NCI-H1694 (cell line): Measurements from ENCODE around the gene F13B.
"Not testable (repeated sequence)": the region's sequence is repeated elsewhere in the genome, so short reads cannot be mapped to it uniquely, and the experiment has no call there.

Experiments used
- DNase-seq: peaks from one replicate; lab custom pipeline; 2025; lab: John Stamatoyannopoulos, UW

Gene F13B

DNA sequence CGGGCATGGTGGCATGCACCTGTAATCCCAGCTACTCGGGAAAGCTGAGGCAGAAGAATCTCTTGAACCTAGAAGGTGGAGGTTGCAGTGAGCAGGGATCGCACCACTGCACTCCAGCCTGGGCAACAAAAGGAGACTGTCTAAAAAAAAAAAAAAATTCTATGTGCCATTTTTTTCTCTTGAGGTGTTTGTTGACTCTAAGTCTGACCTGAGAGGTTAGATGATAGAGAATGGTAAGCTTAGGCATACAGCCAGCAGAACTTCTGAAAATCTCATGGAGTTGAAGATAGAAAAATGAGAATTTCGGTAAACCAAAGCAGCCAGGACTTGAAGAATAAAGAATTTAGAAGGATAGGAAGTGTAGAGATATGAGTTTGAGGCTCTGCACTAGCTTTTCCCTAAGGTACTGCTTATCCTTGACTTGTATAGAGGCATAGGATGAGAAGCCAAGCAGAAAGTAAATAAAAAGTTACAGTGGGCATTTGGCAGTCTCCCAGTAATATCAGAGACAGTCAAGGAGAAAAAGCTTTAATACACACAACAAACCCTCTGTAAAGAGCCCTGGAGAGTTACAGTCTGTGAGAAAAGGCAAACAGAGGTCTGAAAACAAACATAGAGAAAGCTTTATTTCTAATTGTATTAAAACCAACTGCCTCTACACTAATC is 24.3 kb downstream of the F13B start:
- no peak for DNase-seq

DNA sequence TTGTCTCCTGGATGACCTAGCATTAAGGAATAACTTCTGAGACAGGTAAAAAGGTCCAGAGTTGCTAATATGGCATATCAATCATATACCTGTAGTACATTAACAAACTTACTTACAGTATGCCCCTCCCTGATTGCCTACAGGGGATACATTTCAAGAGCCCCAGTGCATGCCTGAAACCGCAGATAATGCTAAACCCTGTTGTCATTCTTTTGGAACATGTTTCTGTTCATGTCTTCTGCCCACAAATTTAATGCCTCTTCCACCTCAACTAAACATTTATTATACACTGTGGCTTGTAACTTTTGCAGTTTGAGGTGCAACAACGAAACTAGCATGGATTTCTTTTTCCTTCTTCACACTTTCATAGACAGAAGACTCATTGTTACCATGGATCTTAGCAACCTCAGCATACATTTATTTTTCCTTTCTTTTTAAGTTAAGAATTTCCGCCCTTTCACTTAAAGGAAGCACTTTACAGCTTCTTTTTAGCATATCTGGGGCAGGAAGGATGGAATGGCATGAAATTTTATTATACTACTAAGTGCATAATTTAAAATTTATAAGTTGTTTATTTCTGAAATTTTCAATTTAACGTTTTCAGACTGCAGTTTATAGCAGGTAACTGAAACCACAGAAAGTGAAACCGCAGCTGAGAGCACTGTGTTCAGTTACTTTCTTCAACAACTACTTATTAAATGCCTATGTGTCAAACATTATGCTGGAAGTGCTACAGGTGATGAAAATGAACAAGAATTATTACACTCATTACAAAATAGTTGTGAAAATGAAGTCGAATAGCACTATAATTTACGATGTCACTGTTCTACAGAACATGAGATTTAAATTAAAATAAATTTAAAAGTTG is 25.3 kb downstream of the F13B start:
- DNase-seq: no peak

DNA sequence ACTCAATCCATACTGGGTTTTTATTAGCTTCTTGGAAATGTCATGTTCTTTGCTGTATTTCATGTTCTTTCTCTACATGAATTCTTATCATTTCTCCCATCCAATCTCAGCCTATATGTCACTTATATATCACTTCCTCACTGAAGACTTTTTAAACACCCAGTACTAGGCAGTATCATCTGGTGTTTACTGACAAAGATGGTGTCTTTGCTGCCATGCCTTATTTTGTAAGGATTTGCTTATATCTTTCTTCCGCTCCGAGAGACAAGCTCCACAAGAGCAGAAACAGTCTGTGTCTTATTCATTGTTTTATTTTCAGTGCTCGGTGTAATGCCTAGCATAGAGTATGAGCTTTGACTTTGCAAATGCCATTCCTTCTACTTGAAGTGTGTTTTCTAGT is 30.2 kb downstream of the F13B start:
- no peak for DNase-seq

DNA sequence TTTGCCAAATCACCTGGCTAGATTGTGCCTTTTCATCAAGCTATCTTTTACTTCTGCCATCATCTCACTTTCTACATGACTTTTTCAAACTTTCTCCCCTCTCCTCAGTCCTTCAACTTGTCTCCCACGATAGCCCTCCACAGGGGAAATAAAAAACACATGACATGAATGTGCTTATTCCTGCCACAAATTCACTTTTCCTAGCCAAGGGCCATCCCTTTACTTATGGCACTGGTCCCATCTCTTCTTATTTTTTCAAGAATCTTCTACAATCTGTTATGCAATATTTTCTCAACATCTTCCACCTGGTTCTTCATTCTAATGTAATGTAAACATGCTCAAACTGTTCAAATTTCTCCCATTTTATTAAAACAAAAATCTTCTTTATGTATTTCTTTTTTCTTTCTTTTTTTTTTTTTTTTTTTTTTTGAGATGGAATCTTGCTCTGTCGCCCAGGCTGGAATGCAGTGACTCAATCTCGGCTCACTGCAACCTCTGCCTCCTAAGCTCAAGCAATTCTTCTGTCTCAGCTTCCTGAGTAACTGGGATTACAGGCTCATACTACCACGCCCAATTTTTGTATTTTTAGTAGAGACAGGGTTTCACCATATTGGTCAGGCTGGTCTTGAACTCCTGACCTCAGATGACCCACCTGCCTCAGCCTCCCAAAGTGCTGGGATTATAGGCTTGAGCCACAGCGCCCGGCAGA is 32.3 kb downstream of the F13B start:
- not testable (repeated sequence) for DNase-seq

DNA sequence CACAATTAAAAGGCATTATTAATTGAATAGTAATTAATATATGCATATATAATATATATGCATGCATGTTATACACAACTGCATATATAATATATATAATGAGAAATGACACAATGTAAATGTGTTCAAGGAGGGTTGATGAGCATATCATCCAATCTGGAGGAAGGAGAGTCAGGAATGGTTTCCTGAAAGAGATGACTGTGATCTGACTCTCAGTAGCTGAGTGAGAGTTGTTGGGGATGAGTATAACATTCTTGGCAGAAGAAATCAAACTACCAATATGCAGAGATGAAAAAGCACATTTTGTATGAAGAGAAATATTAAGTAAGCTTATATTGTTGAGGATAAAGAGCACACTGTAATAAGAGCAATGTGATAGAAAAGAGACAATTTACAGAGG is 37.3 kb downstream of the F13B start:
- DNase-seq: no peak

DNA sequence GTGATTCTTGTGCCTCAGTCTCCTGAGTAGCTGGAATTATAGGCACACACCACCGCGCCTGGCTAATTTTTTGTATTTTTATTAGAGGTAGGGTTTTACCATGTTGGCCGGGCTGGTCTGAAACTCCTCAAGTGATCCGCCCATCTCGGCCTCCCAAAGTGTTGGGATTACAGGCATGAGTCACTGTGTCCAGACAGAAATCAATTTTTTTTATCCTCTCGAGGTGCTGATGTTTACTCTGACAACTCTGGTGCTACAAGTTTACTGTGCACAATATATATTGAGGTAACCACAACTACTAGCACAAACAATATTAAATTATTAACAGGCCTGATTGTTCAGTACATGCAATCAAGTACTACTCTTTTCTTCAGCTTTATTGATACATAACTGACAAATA is 39.7 kb downstream of the F13B start:
- no peak for DNase-seq

DNA sequence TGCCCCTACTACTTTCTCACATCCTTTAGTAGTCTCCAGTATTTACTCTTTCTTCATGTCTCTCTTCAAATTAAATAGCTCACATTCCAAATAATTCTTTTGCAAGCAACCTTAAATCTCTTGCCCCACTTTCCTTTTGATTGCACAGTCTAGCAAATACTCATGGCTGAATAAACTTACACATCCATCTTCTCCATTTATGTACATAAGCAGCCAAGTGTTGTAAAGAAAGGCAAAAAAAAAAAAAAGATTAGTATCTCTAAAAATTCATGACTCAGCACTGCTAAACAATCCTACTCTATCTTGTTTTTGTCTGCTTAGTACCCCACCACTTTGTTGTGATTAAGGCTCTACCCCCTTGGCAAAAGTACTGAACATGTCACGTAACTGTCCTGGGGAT is 42.6 kb downstream of the F13B start:
- no peak for DNase-seq

DNA sequence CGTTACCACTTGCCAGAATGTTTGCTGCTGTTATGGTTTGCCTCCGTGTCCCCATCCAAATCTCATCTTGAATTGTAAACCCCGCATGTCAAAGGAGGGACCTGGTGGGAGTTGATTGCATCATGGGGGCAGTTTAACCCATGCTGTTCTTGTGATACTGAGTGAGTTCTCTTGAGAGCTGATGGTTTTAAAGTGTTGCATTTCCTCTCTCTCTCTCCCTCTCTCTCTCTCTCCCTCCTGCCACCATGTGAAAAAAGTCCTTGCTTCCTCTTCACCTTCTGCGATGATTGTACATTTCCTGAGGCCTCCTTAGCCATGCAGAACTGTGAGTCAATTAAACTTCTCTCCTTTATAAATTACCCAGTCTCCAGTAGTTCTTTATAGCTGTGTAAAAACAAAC is 45.3 kb downstream of the F13B start:
- no peak for DNase-seq

DNA sequence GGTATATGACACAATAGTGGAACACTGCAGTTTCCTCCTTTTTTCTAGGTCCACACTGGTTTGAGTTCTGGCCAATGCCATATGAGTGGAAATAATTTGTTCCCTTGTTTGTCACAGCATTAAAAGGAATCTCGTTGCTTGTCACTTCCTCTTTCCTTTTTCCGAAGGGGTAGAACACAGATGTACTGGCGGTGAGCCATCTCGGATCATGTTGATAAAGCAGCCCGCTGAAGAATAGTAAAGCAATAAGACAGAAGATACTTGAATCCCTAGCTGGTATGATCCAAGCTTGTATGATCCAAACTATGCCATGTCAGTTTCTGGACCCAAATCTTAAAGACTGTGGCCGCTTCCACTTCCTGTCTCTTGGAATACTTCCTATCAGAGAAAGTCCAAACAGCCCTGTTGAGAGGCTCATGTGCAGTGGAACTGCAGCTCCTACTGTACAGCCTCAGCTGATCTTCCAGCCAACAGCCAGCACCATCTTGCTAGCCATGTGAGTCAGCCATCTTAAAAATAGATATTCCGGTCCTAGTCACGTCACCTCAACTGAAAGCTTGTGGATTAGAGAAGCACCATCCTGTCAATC is 49.4 kb downstream of the F13B start:
- no peak for DNase-seq

DNA sequence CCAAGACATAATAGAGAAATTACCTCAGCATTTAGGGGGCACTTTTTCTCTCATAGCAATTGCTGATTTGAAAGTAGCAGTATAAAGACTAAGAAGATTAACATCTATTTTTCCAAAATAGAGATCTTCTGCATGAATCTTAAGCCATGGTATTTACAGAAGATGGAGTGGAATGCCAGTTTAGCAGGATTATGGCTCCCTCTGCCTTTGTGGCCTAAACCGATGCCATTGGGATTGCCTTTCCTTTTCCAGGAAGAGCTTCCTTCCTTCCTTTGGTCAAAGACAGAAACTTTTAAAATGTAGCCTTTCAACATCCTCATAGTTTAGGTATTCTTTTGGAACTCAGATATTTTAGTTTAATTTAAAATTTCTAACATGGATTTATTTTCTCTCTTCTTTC is 50.3 kb downstream of the F13B start:
- no peak for DNase-seq

DNA sequence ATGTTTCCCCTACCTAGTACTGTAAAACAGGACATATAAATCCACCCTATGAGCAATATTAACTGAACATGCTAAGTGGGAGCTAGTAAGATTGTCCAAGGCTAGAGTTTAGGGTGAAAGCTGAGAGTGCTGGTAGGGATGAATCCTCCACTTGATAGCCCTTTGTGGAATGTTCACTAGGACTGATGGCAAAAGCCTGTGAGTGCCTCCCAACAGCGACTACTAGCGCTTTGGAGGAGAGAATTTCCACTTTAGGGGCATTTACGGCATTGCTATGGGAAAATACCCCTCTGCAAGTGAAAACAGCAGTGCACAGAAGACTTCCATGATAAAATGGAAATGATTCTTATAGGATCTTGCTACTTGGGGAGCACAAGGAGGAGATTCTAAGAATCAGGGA is 53.8 kb downstream of the F13B start:
- no peak for DNase-seq

DNA sequence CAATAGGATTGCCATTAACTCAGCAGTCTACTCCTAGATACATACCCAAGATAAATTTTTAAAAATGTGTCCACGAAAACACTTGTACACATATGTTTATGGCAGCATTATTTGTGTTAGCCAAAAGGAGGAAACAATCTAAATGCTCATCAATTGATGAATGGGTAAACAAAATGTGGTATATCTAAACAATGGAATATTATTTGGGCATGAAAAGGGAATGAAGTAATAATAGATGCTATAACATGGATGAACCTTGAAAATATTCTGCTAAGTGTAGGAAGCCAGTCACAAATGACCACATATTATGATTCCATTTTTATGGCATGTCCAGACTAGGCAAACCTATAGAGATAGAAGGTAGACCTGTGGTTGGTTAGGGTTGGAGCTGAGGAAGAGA is 55.4 kb downstream of the F13B start:
- DNase-seq: no peak

DNA sequence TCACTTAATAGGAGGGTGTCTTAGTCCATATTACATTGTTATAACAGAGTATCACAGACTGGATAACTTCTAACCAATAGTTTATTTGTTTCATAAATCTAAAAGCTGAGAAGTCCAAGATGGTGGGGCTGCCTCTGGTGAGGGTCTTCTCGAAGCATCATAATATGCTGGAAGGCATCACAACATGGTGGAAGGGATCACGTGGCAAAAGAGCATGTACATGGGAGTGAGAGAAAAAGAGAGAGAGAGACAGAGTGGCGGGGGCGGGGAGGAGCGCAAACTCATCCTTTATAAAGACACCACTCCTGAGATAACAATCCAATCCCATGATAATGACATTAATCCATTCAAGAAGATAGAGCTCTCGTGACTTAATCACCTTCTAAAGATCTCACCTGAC is 58.2 kb downstream of the F13B start:
- no peak for DNase-seq

DNA sequence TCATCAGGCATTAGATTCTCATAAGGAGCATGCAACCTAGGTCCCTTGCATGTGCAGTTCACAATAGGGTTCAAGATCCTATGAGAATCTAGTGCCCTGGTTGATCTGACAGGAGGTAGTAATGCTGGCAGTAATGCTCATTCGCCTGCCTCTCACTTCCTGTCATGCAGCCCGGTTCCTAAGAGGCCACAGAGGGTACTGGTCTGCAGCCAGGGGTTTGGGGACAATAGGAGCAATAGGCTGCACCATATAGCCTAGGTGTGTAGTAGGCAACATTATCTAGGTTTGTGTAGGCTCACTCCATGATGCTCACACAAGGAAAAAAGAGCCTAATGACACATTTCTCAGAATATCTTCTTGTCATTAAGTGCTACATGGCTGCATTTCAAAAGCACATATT is 63.9 kb downstream of the F13B start:
- no peak for DNase-seq

DNA sequence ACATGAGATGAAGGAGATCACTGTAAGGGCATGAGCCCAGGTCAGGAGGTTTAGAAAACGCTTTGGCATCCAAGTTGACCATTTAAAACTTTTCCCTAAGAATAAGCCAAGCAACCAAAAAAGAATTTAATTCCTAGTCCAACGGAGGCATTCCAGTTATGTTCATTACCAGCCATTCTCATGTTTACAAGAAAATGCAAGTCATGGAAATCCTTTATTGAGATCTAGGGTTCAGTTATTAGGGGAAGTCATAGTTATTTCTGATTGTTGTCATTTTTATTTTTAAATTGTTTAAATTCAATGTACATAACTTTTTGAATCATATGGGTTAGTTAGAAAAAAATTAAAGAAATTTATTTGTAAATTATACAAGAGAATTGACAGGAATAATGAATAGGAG is 65.2 kb downstream of the F13B start:
- DNase-seq: no peak

DNA sequence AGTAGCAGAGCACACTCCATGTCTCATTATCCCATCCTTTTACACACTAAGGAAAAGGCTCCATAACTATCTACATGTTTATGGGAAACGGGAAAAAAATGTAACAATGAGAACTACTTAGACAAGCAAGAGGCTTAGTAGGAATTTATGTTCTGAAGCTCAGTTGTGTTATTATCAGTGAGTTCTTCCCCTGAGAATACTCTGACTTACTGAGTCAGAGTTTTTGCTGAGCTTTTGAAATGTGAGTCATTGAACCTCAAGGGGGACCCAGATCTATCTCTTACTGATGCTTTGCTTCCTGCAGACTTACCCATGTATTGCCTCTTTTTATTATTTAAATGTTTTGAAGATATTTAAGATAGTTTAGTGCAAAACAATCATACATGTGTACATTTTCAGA is 69.6 kb downstream of the F13B start:
- no peak for DNase-seq

DNA sequence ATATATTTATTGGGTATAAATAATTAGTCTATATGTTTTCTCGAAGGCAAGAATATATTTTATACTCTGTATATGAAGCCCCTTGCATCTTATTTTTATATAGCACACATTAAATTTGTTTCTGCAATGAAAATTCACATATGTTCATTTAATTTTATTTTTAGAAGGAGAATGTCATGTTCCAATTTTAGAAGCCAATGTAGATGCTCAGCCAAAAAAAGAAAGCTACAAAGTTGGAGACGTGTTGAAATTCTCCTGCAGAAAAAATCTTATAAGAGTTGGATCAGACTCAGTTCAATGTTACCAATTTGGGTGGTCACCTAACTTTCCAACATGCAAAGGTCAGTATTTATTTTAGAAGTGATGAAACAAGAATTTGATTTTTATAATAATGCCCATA is 73.1 kb downstream of the F13B start:
- no peak for DNase-seq

DNA sequence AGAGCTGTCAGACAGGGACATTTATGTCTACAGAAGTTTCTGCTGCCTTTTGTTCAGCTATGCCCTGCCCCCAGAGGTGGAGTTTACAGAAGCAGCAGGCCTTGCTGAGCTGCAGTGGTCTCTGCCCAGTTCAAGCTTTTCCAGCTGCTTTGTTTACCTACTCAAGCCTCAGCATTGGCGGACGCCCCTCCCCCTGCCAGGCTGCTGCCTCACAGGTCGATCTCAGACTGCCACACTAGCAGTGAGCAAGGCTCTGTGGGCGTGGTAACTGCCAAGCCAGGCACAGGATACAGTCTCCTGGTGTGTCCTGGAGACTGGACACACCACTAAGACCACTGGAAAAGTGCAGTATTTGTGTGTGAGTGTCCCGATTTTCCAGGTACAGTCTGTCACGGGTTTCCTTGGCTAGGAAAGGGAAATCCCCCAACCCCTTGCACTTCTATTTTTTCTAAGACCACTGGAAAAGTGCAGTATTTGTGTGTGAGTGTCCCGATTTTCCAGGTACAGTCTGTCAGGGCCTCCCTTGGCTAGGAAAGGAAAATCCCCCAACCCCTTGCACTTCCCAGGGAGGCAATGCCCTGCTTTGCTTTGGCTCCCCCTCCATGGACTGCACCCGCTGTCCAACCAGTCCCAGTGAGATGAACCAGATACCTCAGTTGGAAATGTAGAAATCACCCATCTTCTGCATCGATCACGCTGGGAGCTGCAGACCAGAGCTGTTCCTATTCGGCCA is 75.0 kb downstream of the F13B start:
- not testable (repeated sequence) for DNase-seq
